GM18519 (cell line): ENCODE results near the gene ORAI2.

ENCODE experiments used
- ATAC-seq: cut with Tn5 transposase; IDR thresholded peaks from one replicate; pipeline ENCODE4 v1.9.1; 2021; ENCODE audit warnings: mild to moderate bottlenecking, moderate library complexity; ENCODE audit not compliant: unreplicated experiment, low FRiP score

Gene ORAI2

DNA sequence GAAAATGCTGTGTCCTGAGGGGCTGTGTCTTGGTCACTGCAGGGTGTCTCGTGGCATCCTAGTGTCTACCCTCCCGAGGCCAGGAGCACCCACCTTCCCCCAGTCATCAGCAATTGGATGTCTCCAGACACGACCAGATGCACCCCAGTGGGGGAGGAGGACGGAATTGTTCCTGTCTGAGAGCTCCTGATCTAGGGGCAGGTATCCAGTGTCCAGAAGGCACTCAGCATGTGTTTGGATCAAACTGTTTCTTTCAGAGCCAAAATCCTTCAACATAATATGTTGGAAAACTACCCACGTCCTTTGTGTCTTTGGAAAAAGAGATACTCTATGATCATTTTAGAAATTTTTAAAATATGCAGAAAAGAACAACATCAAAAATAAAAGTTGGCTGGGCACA is 20.3 kb upstream of the ORAI2 start:
- ATAC-seq, result no peak

DNA sequence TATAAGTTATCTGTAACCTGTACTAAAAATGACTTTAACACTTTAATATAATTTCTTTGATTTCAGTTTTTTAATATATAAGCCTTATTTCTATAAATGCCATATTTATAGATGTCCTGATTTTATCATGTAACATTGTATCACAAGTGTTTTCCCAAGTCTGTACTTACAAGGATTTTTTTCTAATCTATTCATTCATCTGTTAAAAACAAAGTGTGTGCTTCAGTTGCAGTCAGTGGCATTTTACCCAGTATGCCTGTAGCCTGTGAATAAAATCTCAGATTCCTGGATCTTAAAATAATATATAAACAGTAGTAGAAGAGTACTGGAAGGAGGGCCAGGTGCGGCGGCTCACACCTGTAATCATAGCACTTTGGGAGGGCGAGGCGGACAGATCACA is 19.8 kb upstream of the ORAI2 start:
- ATAC-seq, result no peak

GRCh38 chr7:102415685-102416225 is 17.6 kb upstream of the ORAI2 start:
- ATAC-seq, result no peak

DNA sequence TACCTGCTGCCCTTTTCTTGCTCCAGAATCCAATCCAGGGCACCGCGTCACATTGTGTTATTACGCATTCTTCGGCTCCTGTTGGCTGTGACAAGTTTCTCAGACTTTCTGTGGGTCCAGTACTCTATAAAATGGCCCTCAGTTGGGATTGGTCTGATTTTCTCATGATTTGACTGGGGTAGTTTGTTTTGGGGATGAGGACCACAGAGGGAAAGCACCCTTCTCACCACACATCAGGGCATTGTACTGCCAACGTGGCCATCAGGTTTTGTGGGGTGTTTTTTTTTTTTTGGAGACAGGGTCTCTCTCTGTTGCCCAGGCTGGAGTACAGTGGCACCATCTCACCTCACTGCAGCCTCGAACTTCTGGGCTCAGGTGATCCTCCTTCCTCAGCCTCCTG is 17.0 kb upstream of the ORAI2 start:
- no peak for ATAC-seq

DNA sequence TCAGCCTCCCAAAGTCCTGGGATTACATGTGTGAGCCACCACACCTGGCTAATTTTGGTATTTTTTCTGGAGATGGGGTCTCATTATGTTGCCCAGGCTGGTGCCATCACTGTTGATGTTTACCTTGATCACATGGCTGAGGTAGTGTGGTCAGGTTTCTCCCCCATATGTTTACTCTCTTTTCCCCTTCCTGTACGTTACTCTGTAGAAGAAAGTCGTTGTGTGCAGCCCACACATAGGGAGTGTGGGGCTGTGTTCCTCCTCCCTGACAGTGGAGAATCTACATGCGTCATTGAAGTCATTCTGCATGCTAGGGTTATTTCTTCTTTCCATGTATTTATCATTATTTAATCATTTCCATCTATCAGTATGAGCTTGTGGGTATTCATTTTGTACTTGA is 16.3 kb upstream of the ORAI2 start:
- no peak for ATAC-seq

- no peak for ATAC-seq
These were observed 14.8 kb upstream of the ORAI2 start for GRCh38 chr7:102418592-102418991.

GRCh38 chr7:102421706-102422240 is 11.6 kb upstream of the ORAI2 start:
- no peak for ATAC-seq

DNA sequence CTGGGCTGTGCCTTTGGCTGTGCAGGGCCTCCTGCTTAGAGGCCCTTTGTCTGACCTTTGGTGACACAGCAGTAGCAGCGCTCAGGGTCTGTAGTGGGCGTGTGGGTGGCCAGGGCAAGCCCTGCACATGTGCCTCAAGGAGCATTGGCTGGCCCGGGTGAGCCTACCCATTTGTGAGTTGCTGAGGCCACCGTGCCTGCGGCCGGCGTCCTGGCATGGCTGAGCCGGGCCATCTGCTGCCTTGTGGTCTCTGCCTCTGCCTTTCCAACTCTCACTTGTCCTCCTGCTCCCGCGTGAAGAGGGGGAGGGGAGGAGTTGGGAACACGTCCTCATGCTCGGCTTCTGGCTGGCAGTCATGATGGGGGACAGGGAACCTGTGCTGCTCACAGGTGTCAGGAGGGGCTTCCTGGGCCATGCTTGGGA is 9.2 kb upstream of the ORAI2 start:
- no peak for ATAC-seq

GRCh38 chr7:102424787-102425218 is 8.6 kb upstream of the ORAI2 start:
- no peak for ATAC-seq

- peak; percentile 44 for ATAC-seq
These were observed 7.6 kb upstream of the ORAI2 start for GRCh38 chr7:102425639-102426267.

DNA sequence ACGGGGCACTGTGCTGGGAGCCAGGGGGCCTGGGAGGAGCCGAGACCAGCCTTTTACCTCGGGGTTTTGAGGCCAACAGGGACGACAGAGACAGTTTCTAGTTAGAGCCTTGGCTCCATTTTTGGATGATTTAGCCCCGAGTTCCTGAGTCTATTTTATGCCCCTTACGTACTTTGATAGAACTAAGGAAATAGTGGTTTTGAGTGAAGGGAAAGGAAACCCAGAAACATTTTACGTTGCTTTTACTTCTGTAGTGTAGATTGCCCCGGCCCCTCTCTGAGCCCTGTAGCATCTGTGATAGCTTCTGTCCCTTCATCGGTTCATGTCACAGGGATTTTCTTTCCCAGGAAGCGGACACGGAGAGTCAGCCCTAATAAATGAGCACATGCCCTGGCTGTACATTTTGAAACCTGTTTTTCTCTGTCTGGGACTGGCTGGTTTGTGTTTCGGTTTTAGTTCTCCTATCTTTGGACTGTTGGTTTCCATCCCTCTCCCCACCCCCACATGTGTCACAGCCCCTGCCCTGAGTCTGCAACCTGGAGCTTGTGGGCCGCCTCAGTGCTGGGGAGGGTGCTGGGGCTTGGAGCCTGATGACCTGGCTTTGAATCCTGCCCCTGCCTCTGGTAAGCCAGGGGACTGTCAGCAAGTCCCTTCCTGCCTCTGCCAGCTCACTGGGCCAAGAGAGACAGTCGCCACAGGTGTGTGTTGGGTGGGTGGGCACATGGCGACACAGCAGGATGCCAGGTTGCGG is 6.9 kb upstream of the ORAI2 start:
- peak; percentile 31 for ATAC-seq

GRCh38 chr7:102427019-102427405 is 6.4 kb upstream of the ORAI2 start:
- no peak for ATAC-seq

GRCh38 chr7:102429141-102429899 is 4.1 kb upstream of the ORAI2 start:
- no peak for ATAC-seq

GRCh38 chr7:102431617-102432298 is 1.6 kb upstream of the ORAI2 start:
- no peak for ATAC-seq

DNA sequence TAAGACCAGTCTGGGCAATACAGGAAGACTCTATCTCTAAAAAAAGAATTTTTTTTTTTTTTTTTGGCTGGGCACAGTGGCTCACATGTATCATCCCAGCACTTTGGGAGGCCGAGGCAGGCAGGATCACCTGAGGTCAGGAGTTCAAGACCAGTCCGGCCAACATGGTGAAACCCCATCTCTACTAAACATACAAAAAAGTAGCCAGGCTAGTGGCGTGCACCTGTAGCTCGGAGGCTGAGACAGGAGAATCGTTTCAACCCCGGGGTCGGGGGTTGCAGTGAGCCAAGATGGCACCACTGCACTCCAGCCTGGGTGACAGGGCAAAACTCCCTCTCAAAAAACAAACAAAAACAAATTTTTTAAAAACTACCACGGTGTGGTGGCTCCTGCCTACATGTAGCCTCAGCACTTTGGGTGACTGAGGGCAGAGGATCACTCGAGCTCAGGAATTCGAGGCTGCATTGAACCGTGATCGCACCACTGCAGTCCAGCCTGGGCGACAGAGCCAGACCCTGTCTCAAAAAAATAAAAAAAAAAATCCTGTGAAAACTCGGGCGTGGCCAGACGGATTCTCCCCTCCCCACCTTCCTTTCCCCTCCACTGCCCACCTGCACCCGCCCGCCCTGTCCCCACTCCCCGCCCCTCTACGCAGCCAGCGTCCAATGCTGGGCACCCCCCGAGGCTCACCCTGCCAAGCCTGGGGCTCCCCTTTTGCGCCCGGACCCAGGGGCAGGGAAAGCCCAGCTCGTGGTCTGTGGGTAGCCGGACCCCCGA is 745 bp upstream of the ORAI2 start:
- ATAC-seq, result no peak

DNA sequence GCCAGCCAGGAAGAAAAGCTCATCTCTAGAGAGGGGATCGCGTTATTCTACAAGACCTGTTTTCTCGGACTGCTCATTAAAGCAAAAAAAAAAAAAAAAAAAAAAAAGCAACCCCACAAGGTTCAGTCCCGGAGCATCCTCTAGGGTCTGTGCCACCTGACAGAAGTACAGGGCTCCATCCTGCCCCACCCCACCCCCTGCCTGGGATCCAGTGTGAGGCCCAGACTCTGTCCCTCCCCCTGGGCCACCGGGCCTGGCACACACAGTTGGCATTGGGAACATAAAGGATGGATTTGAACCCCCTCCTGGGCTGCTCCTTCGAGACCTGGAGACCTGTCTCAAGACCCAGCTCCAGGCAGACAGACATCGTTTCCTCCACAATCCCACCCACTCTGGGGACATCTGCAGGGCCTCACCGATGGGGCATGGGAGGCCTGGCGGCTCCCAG is 688 bp downstream of the ORAI2 start:
- ATAC-seq, result no peak

- ATAC-seq, result no peak
These were observed 2.7 kb downstream of the ORAI2 start for GRCh38 chr7:102436118-102436517.

DNA sequence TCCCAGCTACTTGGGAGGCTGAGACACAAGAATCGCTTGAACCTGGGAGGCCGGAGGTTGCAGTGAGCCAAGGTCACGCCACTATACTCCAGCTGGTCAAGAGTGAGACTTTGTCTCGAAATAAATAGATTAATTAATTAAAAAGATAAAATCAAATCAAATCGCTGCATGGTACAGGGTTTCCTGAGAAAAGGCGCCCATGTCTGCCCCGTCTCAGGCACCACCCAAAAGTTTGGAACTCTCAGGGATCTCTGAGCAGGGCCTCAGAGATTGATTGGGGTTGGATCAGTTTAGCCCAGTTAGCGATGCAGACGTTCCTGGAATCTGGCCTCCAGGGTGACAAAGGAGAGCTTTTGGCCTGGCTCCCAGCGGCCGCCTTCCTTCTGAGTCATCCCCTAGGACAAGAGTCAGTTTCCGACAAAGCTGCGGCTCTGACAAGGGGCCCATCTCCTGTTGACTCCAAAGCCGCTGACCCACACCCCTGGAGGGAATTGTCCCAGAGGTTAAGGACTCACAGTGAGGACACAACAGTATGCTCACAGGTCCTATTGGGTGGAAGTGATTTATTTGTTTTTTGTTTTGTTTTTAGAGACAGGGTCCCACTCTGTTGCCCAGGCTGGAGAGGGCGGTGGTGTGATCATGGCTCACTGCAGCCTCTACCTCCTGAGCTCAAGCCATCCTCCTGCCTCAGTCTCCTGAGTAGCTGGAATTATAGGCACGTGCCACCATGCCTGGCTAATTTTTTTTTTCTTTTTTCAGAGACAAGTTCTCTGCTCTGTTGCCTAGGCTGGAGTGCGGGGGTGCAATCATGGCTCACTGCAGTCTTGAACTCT is 6.8 kb downstream of the ORAI2 start:
- ATAC-seq, result no peak
